Measurements from ENCODE around the gene ZNF502. TPM values are rescaled to one million over a fixed set of nuclear protein-coding genes. Genes with fewer than 3 reads are reported as not detected.

Gene ZNF502
- total RNA-seq, 1 experiment from 2014 or later: 2.1 TPM

GRCh38 chr3:44771424-44772098 lies 59.1 kb downstream of the ZNF502 start:
- DNase-seq (ENCODE audit: low spot score): no peak

- no peak for DNase-seq (ENCODE audit: low spot score)
Observed at GRCh38 chr3:44772099-44772442, 59.6 kb downstream of the ZNF502 start.

Other genes with a start within 250 kb of the ZNF502 start
- 1.2 and 2.0 TPM in 2 replicates for gene ZNF445, start 235.0 kb upstream of the ZNF502 start, total RNA-seq (2014; rRNA removed; shearing (Covaris generic))
- gene ZKSCAN7, start 157.5 kb upstream of the ZNF502 start, total RNA-seq (2014; rRNA removed; shearing (Covaris generic)): 0.99 and 1.4 TPM in 2 replicates
- 0.02 and 0.08 TPM in 2 replicates for gene ZNF660, start 127.7 kb upstream of the ZNF502 start, total RNA-seq (2014; rRNA removed; shearing (Covaris generic))
- gene ZNF197, start 87.6 kb upstream of the ZNF502 start, total RNA-seq (2014; rRNA removed; shearing (Covaris generic)): 6.6 and 7.1 TPM in 2 replicates
- gene ZNF35, start 63.9 kb upstream of the ZNF502 start, total RNA-seq (2014; rRNA removed; shearing (Covaris generic)): 11.0 and 14.1 TPM in 2 replicates
- 1.7 and 1.9 TPM in 2 replicates for gene ZNF501, start 17.0 kb downstream of the ZNF502 start, total RNA-seq (2014; rRNA removed; shearing (Covaris generic))
- gene KIAA1143, start 49.0 kb downstream of the ZNF502 start, total RNA-seq (2014; rRNA removed; shearing (Covaris generic)): 10.4 and 10.6 TPM in 2 replicates
- gene KIF15, start 49.1 kb downstream of the ZNF502 start, total RNA-seq (2014; rRNA removed; shearing (Covaris generic)): 11.1 and 15.7 TPM in 2 replicates
- 4.3 and 5.4 TPM in 2 replicates for gene TMEM42, start 149.3 kb downstream of the ZNF502 start, total RNA-seq (2014; rRNA removed; shearing (Covaris generic))
- 1.2 TPM in 1 of 2 replicates, not detected in the other for gene TGM4, start 161.9 kb downstream of the ZNF502 start, total RNA-seq (2014; rRNA removed; shearing (Covaris generic))

All from H4 (cell line).